Right lobe of liver (tissue), 6 donors: ENCODE data around the gene PLCB2. TPM values are rescaled to one million over a fixed set of nuclear protein-coding genes. Genes with fewer than 3 reads are reported as not detected.

Experiments used
- ATAC-seq, 4 donors: fragments of 200-7000 bp; cut with Tn5 transposase; one replicate each; pipeline ENCODE4 v1.9.1; 2020; ENCODE audit warnings: mild to moderate bottlenecking in 4 of 4, moderate library complexity in 4 of 4
- DNase-seq, 3 donors: peaks; one replicate each; pipeline ENCODE4 v3.0.0-alpha.2; 2020
- H3K27ac ChIP-seq, 3 donors: fragments of 200-600 bp; one replicate each; pipeline ENCODE4 v1.8.0; 2022
- H3K27me3 ChIP-seq, 2 donors: fragments of 200-600 bp; one replicate each; pipeline ENCODE4 v1.8.0; 2022
- H3K36me3 ChIP-seq, 4 donors: fragments of 200-600 bp; sonication (generic) in 1 of 4; one replicate each; pipeline versions ENCODE4 v1.5.1 to v1.8.0; 2017 to 2022; ENCODE audit warnings: control low read depth in 1 of 4
- H3K4me1 ChIP-seq, 4 donors: fragments of 200-600 bp; sonication (generic) in 1 of 4; one replicate each; pipeline versions ENCODE4 v1.5.1 to v1.8.0; 2017 to 2022; ENCODE audit warnings: control low read depth in 1 of 4
- H3K4me3 ChIP-seq, 3 donors: fragments of 200-600 bp; one replicate each; pipeline ENCODE4 v1.8.0; 2022
- H3K9me3 ChIP-seq, 4 donors: fragments of 200-600 bp; sonication (generic) in 1 of 4; one replicate each; pipeline versions ENCODE4 v1.5.1 to v1.8.0; 2017 to 2022; ENCODE audit warnings: control low read depth in 1 of 4
- CTCF ChIP-seq, 4 donors: fragments of 200-600 bp in 3 of 4; fragments of 450-650 bp in 1 of 4; IDR thresholded peaks; one replicate each; pipeline versions ENCODE4 v1.5.1 to v1.8.0; 2016 to 2022; ENCODE audit warnings: antibody characterized with exemption in 4 of 4, mild to moderate bottlenecking in 2 of 4
- POLR2A ChIP-seq: fragments of 450-650 bp; IDR thresholded peaks from one replicate; pipeline ENCODE4 v1.6.1; 2017; ENCODE audit warnings: antibody characterized with exemption, mild to moderate bottlenecking
- WGBS: methylation state at CpG from one replicate; pipeline ENCODE4 v1.1.6; 2018; ENCODE audit warnings: low coverage, low lambda C conversion rate; ENCODE audit not compliant: insufficient coverage; ENCODE audit errors: missing lambda C conversion rate; 5-methylcytosine and 5-hydroxymethylcytosine counted together
- intact Hi-C, 2 donors: fragments of 100-400 bp; cut with DNase I; formaldehyde crosslinking; loops; one replicate each; pipeline versions ENCODE4 v1.11.2 to v1.14.1; 2022
- total RNA-seq, 6 experiments: library from RNA; depleted of rRNA in 2 of 6; stranded (reverse); fragments of >200 nt in 2 of 6; fragmentation: NEBNext Ultra II Directional in 3 of 6; extraction: Animal tissue kit (Norgen Biotek cat#: 25700) in 3 of 6; gene quantifications; one replicate each; pipeline versions ENCODE4 v1.1.0 to v1.2.4, GENCODE V29; 2016 to 2023
- donor health status: DM: no; HTN: yes; CAD: no.
- donor health status: DM: no; HTN: no; CAD: no.
- donor health status: DM: no; HTN: no; CAD: no.
- donor health status: DM: no; HTN: yes; CAD: no.
- donor health status: DM: no; HTN: yes; CAD: no.

PLCB2 gene
- total RNA-seq, 6 experiments from 2014 or later, result 5.0 to 18.0 (median 7.2) TPM

GRCh38 chr15:40313531-40314398 lies 6.0 kb upstream of the PLCB2 start:
- Histone ChIP-seq H3K4me1 (no peaks in the 10 kb centered on the region), H3K27me3 (no peaks in the 10 kb centered on the region), H3K4me3 (no peak overlapping the region), H3K27ac (no peak overlapping the region), H3K9me3 (no peaks in the 10 kb centered on the region), H3K36me3 (no peaks in the 10 kb centered on the region)
- no peak for TF ChIP-seq CTCF (IDR thresholded peaks at IDR 0.05)
- no peak for TF ChIP-seq POLR2A
- 32% methylated on average over 9 of the region's 10 CpGs for WGBS
- ATAC-seq (peak; percentile 35 to 49 (median 40)), DNase-seq (peak in 2 of 3 donors; percentile 50 to 61)
- intact Hi-C loops, result no loop called here

- no peaks in the 10 kb centered on the region for H3K27me3 ChIP-seq
- no peaks in the 10 kb centered on the region for H3K36me3 ChIP-seq
- H3K4me3 ChIP-seq, result no peak overlapping the region
- intact Hi-C loops, result no loop called here
- DNase-seq, result no peak
- WGBS, result 100% methylated on average over 2 of the region's 10 CpGs
- no peak for ATAC-seq
- TF ChIP-seq CTCF (IDR thresholded peaks at IDR 0.05), result no peak
- no peak for TF ChIP-seq POLR2A
- H3K9me3 ChIP-seq, result no peaks in the 10 kb centered on the region
- H3K27ac ChIP-seq, result no peak overlapping the region
- H3K4me1 ChIP-seq, result no peaks in the 10 kb centered on the region
Observed at GRCh38 chr15:40312370-40313158, 4.8 kb upstream of the PLCB2 start.

GRCh38 chr15:40310993-40311392 lies 3.3 kb upstream of the PLCB2 start:
- intact Hi-C loops, result no loop called here
- Histone ChIP-seq H3K27ac (no peak overlapping the region), H3K9me3 (no peaks in the 10 kb centered on the region), H3K4me1 (no peaks in the 10 kb centered on the region), H3K4me3 (no peak overlapping the region), H3K27me3 (no peaks in the 10 kb centered on the region), H3K36me3 (no peaks in the 10 kb centered on the region)
- no peak for ATAC-seq
- no peak for TF ChIP-seq POLR2A
- peak in 1 of 3 donors; percentile 30 for DNase-seq
- WGBS, result 20% methylated on average over 2 of the region's 3 CpGs

- 8% methylated on average over 2 of the region's 4 CpGs for WGBS
- ATAC-seq (peak; percentile 67 to 77 (median 72)), DNase-seq (peak; percentile 69 to 77 (median 72))
- TF ChIP-seq POLR2A (no peak), CTCF (IDR thresholded peaks at IDR 0.05) (peak; percentile 75 to 87 (median 80))
- intact Hi-C loops, result no loop called here
- no peaks in the 10 kb centered on the region for H3K36me3 ChIP-seq
- no peaks in the 10 kb centered on the region for H3K9me3 ChIP-seq
- no peaks in the 10 kb centered on the region for H3K27me3 ChIP-seq
- H3K27ac ChIP-seq, result no peak overlapping the region
- H3K4me3 ChIP-seq, result no peak overlapping the region
- H3K4me1 ChIP-seq, result no peaks in the 10 kb centered on the region
Observed at GRCh38 chr15:40310001-40310959, 2.5 kb upstream of the PLCB2 start.
